ENCODE measurements around the gene RANBP17. TPM values are rescaled to one million over a fixed set of nuclear protein-coding genes. Genes with fewer than 3 reads are reported as not detected.

The RANBP17 gene
- total and polyA plus RNA-seq, 7 experiments from 2014 or later: 3.0 TPM; not detected in 6

- intact Hi-C loops (cut with micrococcal nuclease): no loop called here
- Histone ChIP-seq H3K9me3 (ENCODE audit: control insufficient read depth in 2 of 3, low read length in 3 of 3) (no peaks in the 10 kb centered on the region), H3K4me1 (ENCODE audit: control insufficient read depth in 2 of 2, insufficient read depth in 2 of 2, low read length in 2 of 2) (no peaks in the 10 kb centered on the region), H3K36me3 (ENCODE audit: control insufficient read depth in 2 of 3, insufficient read depth in 3 of 3, low read length in 3 of 3) (no peaks in the 10 kb centered on the region), H3K27me3 (ENCODE audit: control insufficient read depth in 2 of 2, insufficient read depth in 2 of 2, low read length in 2 of 2) (no peaks in the 10 kb centered on the region), H3K4me3 (ENCODE audit: low read length) (no peak overlapping the region), H3K27ac (ENCODE audit: low read depth, low read length) (no peak overlapping the region)
- no peak for ATAC-seq
- CTCF ChIA-PET: no interaction called here
- H3K4me3 Mint-ChIP-seq: peak overlapping the region in 3 of 10 donors; percentile 39 to 60 (median 56)
- H3K27me3 Mint-ChIP-seq: peaks cover 63 to 89% (median 72%) of the 10 kb centered on the region in 5 donors
- peaks cover 0 to 5% (median 0%) of the 10 kb centered on the region in 11 donors for H3K9me3 Mint-ChIP-seq
- POLR2A ChIA-PET: no interaction called here
- H3K27ac Mint-ChIP-seq: no peak overlapping the region
- H3K36me3 Mint-ChIP-seq: peaks cover 0 to 6% (median 5%) of the 10 kb centered on the region in 5 donors
- no peak for DNase-seq
- peaks cover 13 to 22% (median 17%) of the 10 kb centered on the region in 7 donors for H3K4me1 Mint-ChIP-seq
Observed at GRCh38 chr5:171315386-171315891, 453.6 kb downstream of the RANBP17 start.

DNA sequence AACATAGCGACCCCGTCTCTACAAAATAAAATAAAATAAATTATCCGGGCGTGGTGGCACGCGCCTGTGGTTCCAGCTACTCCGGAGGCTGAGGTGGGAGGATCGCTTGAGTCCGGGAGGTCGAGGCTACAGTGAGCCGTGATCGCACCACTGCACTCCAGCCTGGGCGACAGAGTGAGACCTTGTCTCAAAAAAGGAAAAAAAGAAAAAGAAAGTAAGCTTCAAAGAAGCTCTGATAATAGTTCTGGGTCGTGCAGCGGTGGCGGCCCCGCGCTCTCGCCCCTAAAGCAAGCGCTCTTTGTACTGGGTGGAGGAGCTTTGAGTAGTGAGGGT is 454.1 kb downstream of the RANBP17 start:
- H3K27me3 Mint-ChIP-seq: peaks cover 63 to 86% (median 70%) of the 10 kb centered on the region in 5 donors
- H3K27me3 ChIP-seq (ENCODE audit: control insufficient read depth in 2 of 2, insufficient read depth in 2 of 2, low read length in 2 of 2): no peaks in the 10 kb centered on the region
- CTCF ChIA-PET: no interaction called here
- intact Hi-C loops (cut with micrococcal nuclease): no loop called here
- no peaks in the 10 kb centered on the region for H3K4me1 ChIP-seq (ENCODE audit: control insufficient read depth in 2 of 2, insufficient read depth in 2 of 2, low read length in 2 of 2)
- peak overlapping the region in 1 of 9 donors; percentile 5 for H3K27ac Mint-ChIP-seq
- no peak for DNase-seq
- peak overlapping the region in 7 of 10 donors; percentile 25 to 60 (median 41) for H3K4me3 Mint-ChIP-seq
- POLR2A ChIA-PET: no interaction called here
- H3K27ac ChIP-seq (ENCODE audit: low read depth, low read length): no peak overlapping the region
- no peaks in the 10 kb centered on the region for H3K36me3 ChIP-seq (ENCODE audit: control insufficient read depth in 2 of 3, insufficient read depth in 3 of 3, low read length in 3 of 3)
- H3K4me1 Mint-ChIP-seq: peaks cover 9 to 21% (median 16%) of the 10 kb centered on the region in 7 donors
- H3K9me3 Mint-ChIP-seq: peaks cover 0 to 5% (median 0%) of the 10 kb centered on the region in 11 donors
- H3K9me3 ChIP-seq (ENCODE audit: control insufficient read depth in 2 of 3, low read length in 3 of 3): no peaks in the 10 kb centered on the region
- no peak overlapping the region for H3K4me3 ChIP-seq (ENCODE audit: low read length)
- ATAC-seq: no peak
- H3K36me3 Mint-ChIP-seq: peaks cover 0 to 6% (median 5%) of the 10 kb centered on the region in 5 donors

DNA sequence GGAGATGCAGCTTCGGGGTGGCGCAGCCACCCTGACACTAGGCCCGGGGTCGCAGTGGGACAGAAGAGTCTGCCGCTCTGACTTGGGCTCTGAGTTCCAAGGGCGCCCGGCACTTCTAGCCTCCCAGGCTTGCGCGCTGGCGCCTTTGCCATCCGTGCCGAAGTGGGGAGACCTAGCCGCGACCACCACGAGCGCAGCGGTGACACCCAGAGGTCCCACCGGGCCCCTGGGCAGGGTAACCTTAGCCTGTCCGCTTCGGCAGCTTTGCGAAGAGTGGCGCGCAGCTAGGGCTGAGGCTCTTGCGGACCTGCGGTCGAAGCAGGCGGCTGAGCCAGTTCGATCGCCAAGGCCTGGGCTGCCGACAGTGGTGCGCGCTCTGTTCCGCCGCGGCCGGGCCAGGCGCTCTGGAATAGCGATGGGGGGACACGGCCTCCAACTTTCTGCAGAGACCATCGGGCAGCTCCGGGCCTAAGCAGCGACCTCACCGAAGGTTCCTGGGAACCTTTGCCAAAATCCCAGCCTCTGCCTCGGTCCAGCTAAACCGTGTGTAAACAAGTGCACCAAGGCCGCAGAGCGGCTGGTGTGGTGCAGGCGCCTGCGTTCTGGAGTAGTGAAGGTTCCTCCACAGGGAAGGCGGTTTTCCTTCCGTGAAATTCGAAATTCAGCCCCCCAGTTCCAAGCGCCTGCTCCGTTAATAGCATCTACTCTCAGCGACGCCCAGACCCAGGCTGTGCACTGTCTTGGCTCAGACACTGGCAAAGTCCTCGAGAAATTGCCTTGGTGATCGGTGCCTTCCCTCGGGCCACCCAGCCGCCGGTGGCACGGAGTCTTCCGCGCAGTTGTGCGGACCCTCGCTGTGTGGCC is 454.7 kb downstream of the RANBP17 start:
- Histone ChIP-seq H3K27me3 (ENCODE audit: control insufficient read depth in 2 of 2, insufficient read depth in 2 of 2, low read length in 2 of 2) (no peaks in the 10 kb centered on the region), H3K9me3 (ENCODE audit: control insufficient read depth in 2 of 3, low read length in 3 of 3) (no peaks in the 10 kb centered on the region), H3K27ac (ENCODE audit: low read depth, low read length) (no peak overlapping the region), H3K4me1 (ENCODE audit: control insufficient read depth in 2 of 2, insufficient read depth in 2 of 2, low read length in 2 of 2) (no peaks in the 10 kb centered on the region), H3K4me3 (ENCODE audit: low read length) (no peak overlapping the region), H3K36me3 (ENCODE audit: control insufficient read depth in 2 of 3, insufficient read depth in 3 of 3, low read length in 3 of 3) (no peaks in the 10 kb centered on the region)
- Mint-ChIP-seq H3K27me3 (peaks cover 69 to 88% (median 76%) of the 10 kb centered on the region in 5 donors), H3K4me3 (peak overlapping the region in 6 of 10 donors; percentile 25 to 60 (median 40)), H3K27ac (peak overlapping the region in 1 of 9 donors; percentile 5), H3K36me3 (peaks cover 0 to 6% (median 5%) of the 10 kb centered on the region in 5 donors), H3K4me1 (peaks cover 9 to 21% (median 16%) of the 10 kb centered on the region in 7 donors), H3K9me3 (peaks cover 0 to 5% (median 0%) of the 10 kb centered on the region in 11 donors)
- ATAC-seq (no peak), DNase-seq (peak in 1 of 9 donors; percentile 22)
- ChIA-PET CTCF (no interaction called here), POLR2A (no interaction called here)
- intact Hi-C loops (cut with micrococcal nuclease): no loop called here

- Mint-ChIP-seq H3K36me3 (peaks cover 0 to 6% (median 5%) of the 10 kb centered on the region in 5 donors), H3K27me3 (peaks cover 76 to 94% (median 82%) of the 10 kb centered on the region in 5 donors), H3K4me1 (peaks cover 9 to 21% (median 16%) of the 10 kb centered on the region in 7 donors), H3K4me3 (no peak overlapping the region), H3K27ac (no peak overlapping the region), H3K9me3 (peaks cover 0 to 5% (median 0%) of the 10 kb centered on the region in 11 donors)
- intact Hi-C loops (cut with micrococcal nuclease): no loop called here
- no peak for DNase-seq
- Histone ChIP-seq H3K4me3 (ENCODE audit: low read length) (no peak overlapping the region), H3K36me3 (ENCODE audit: control insufficient read depth in 2 of 3, insufficient read depth in 3 of 3, low read length in 3 of 3) (no peaks in the 10 kb centered on the region), H3K9me3 (ENCODE audit: control insufficient read depth in 2 of 3, low read length in 3 of 3) (no peaks in the 10 kb centered on the region), H3K27me3 (ENCODE audit: control insufficient read depth in 2 of 2, insufficient read depth in 2 of 2, low read length in 2 of 2) (no peaks in the 10 kb centered on the region), H3K27ac (ENCODE audit: low read depth, low read length) (no peak overlapping the region), H3K4me1 (ENCODE audit: control insufficient read depth in 2 of 2, insufficient read depth in 2 of 2, low read length in 2 of 2) (no peaks in the 10 kb centered on the region)
- no peak for ATAC-seq
- POLR2A ChIA-PET: no interaction called here
- CTCF ChIA-PET: no interaction called here
Observed at GRCh38 chr5:171317230-171317629, 455.4 kb downstream of the RANBP17 start.

DNA sequence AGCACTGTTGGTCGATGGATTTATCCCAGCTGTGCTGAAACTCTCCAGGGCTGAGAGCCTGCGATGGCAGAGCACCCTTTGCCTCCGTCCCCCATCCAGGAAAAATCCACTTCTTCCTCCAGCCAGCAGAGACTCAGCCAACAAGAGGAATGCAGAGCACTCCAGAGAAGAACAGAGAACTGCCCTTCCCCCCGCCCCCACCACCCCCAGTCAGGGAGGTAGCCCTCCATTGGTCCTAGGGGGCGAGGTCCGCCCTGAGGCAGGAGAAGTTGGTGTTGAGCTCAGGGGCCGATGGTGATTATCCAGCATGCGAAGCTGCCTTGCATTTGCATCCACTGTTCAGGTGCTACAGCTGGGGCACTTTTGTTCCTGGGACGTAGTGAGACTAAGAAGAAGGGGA is 456.2 kb downstream of the RANBP17 start:
- ChIA-PET CTCF (no interaction called here), POLR2A (no interaction called here)
- ATAC-seq (no peak), DNase-seq (no peak)
- Mint-ChIP-seq H3K4me1 (peaks cover 6 to 16% (median 9%) of the 10 kb centered on the region in 7 donors), H3K27ac (no peak overlapping the region), H3K9me3 (peaks cover 0 to 1% (median 0%) of the 10 kb centered on the region in 11 donors), H3K27me3 (peaks cover 77 to 95% (median 82%) of the 10 kb centered on the region in 5 donors), H3K36me3 (peaks cover 0 to 2% (median 1%) of the 10 kb centered on the region in 5 donors), H3K4me3 (no peak overlapping the region)
- Histone ChIP-seq H3K4me3 (ENCODE audit: low read length) (no peak overlapping the region), H3K9me3 (ENCODE audit: control insufficient read depth in 2 of 3, low read length in 3 of 3) (no peaks in the 10 kb centered on the region), H3K4me1 (ENCODE audit: control insufficient read depth in 2 of 2, insufficient read depth in 2 of 2, low read length in 2 of 2) (no peaks in the 10 kb centered on the region), H3K36me3 (ENCODE audit: control insufficient read depth in 2 of 3, insufficient read depth in 3 of 3, low read length in 3 of 3) (no peaks in the 10 kb centered on the region), H3K27ac (ENCODE audit: low read depth, low read length) (no peak overlapping the region), H3K27me3 (ENCODE audit: control insufficient read depth in 2 of 2, insufficient read depth in 2 of 2, low read length in 2 of 2) (peaks cover 0 to 2% of the 10 kb centered on the region in 2 donors)
- intact Hi-C loops (cut with micrococcal nuclease): no loop called here

GRCh38 chr5:171321447-171321846 is 459.6 kb downstream of the RANBP17 start:
- Histone ChIP-seq H3K4me1 (ENCODE audit: control insufficient read depth in 2 of 2, insufficient read depth in 2 of 2, low read length in 2 of 2) (no peaks in the 10 kb centered on the region), H3K9me3 (ENCODE audit: control insufficient read depth in 2 of 3, low read length in 3 of 3) (no peaks in the 10 kb centered on the region), H3K4me3 (ENCODE audit: low read length) (no peak overlapping the region), H3K27ac (ENCODE audit: low read depth, low read length) (no peak overlapping the region), H3K36me3 (ENCODE audit: control insufficient read depth in 2 of 3, insufficient read depth in 3 of 3, low read length in 3 of 3) (no peaks in the 10 kb centered on the region), H3K27me3 (ENCODE audit: control insufficient read depth in 2 of 2, insufficient read depth in 2 of 2, low read length in 2 of 2) (peaks cover 0 to 10% of the 10 kb centered on the region in 2 donors)
- no peak for ATAC-seq
- Mint-ChIP-seq H3K36me3 (no peaks in the 10 kb centered on the region), H3K4me1 (peaks cover 0 to 7% (median 0%) of the 10 kb centered on the region in 7 donors), H3K9me3 (peaks cover 0 to 5% (median 0%) of the 10 kb centered on the region in 11 donors), H3K4me3 (no peak overlapping the region), H3K27me3 (peaks cover 72 to 86% (median 81%) of the 10 kb centered on the region in 5 donors), H3K27ac (no peak overlapping the region)
- DNase-seq: no peak
- POLR2A ChIA-PET: no interaction called here
- CTCF ChIA-PET: no interaction called here
- intact Hi-C loops (cut with micrococcal nuclease): no loop called here

Data from naive thymus-derived CD4-positive, alpha-beta T cell (primary cell).